Adrenal gland (tissue), 5 donors: Measurements from ENCODE around the gene PCSK4.

Experiments
- CTCF ChIP-seq, 6 experiments: fragments of 450-650 bp in 4 of 6; fragments of 200-600 bp in 2 of 6; sonication (generic) in 1 of 6; IDR thresholded peaks; 1 replicate in 5 of 6; 2 replicates in 1 of 6; pipeline versions ENCODE4 v1.5.1 to v1.8.0; 2016 to 2021; ENCODE audit warnings: antibody characterized with exemption in 6 of 6, mild to moderate bottlenecking in 2 of 6, moderate library complexity in 1 of 6
- POLR2A ChIP-seq, 2 donors: fragments of 450-650 bp; IDR thresholded peaks; one replicate each; pipeline ENCODE4 v1.6.1; 2017; ENCODE audit warnings: antibody characterized with exemption in 2 of 2, mild to moderate bottlenecking in 2 of 2, moderate library complexity in 1 of 2
- donor health status: DM: no; HTN: no; CAD: no.

- TF ChIP-seq POLR2A (IDR thresholded peaks at IDR 0.05) (no peak), CTCF (IDR thresholded peaks at IDR 0.05) (no peak)
Measured at GRCh38 chr19:1529430-1529816, 39.3 kb upstream of the PCSK4 start.
